Activated CD8-positive, alpha-beta memory T cell treated with anti-CD3 and anti-CD28 coated beads for 4 hours (primary cell): ENCODE data around the gene MACO1.

Source experiments
- DNase-seq, 2 donors: peaks; one replicate each; pipeline ENCODE4 v3.0.0-alpha.2; 2020; ENCODE audit warnings: low read depth in 2 of 2

The MACO1 gene

DNA sequence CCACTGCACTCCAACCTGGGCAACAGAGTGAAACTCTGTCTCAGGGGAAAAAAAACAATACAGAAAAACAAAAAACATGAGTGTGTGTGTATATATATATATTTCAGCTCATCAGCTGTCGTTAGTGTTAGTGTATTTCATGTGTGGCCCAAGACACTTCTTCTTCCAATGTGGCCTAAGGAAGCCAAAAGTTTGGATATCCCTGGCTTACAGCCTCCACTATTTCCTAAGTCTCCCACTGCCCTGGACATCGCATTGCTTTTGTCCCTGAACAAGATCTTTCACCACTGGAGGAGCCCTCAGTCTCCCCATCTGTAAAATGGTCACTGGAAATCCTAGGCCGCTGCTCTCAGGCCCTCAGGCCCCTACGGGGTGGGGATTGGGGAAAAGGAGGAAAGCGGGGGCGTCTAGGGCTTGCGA, 112.3 kb downstream of the MACO1 start:
- no peak for DNase-seq

DNA sequence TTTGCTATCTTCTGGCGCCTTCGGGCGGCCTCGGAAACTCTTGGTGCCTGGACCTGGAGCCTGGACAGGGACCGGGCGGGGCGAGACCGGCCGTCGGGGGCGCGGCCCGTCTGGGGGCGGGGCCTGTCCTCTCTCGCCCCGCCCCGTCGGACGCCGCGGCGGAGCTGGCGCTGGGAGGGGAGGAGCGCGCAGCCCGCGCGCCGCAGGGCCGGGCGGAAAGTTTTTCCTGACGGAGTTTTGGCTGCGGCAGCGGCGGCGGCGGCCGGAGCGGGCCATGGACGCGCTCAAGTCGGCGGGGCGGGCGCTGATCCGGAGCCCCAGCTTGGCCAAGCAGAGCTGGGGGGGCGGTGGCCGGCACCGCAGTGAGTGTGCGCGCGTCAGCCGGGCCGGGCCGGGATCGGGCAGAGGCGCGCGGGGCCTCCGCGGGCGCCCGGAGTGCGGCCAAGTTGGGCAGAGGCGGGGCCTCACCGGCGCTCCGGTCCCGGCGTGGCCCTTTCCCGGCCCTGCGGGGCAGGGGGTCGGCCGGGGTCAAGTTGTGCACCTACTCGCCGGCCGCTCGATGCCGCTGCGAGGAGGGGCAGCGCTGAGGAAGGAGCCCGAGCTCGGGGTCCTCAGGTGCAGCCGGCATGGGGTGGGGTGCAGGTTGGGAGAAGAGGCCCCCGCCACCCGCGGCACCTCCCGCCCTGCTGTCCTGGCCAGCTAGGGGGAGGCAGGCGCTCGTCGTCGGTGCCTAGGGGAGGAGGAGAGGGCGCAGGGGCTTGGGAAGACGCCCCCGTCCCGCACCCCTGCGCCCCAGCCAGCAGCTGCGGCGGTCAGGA, 112.9 kb downstream of the MACO1 start, which contains the start of gene LDLRAP1:
Gene LDLRAP1, plus strand, starts transcription at position 182 of the 818 bp plus-strand sequence. Its CDS starts 93 bp downstream, at position 275.
- peak; percentile 15 to 25 for DNase-seq

DNA sequence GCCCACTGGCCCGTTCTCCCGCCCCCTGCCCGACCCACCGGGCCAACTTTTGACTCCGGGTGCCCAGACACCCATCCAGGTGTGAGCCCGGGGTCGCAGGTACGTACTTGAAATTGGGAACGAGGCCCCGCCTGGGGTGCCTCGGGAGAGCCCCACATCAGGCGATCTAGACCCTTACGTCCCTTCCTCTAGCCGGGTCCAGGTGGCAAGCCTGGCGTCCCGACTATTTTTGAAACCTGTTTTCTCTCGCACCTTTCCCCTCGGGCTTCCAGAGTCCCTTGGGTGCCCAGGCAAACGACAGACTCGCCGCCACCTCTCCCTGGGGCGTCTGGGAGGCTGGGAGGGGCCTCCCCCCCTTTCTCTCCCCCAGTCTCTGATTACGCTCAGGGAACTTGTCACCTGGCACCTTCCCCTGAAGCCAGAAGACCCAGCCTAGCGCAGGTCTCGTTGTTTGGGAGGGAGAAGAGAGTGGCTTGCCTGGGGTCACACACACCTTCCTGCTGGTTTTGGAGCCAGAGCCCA, 113.6 kb downstream of the MACO1 start:
- DNase-seq = no peak

DNA sequence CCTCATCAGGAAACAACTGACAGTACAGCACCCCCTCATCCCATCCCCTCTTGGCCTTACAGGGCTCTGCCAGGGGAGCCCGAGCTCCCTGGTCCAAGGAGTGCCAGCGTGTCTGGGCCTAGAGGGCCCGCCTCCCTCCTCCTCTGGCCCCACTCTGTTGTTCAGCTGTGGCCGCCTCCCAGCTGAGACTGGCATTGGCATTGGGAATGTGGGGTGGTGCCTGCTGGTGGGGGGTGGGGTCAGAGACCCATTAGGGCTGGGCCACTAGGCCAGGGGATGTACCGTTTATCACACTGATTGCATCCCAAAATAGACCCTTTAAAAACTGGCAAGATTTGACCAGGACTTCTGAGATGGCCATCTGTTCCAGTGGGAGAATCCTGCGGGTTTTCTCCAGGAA, 114.1 kb downstream of the MACO1 start:
- no peak for DNase-seq

DNA sequence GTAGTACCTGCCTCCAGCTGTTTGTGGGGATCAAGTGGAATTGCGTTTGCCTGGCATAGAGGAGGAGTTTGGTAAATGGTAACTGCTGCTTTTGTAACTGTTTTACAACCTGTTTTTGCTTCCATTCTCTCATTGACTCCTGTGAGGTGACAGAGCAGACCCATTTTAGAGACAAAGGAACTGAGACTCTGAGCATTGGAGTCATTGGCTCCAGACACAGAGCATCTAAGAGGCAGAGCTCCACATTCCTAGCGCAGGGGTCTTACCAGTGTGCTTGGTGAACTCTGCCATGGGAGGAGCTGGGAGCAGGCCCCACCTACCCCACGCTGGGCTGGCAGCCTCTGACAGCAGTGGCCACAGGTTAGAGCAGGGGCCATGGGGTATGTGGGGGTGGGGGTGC, 115.1 kb downstream of the MACO1 start:
- no peak for DNase-seq

DNA sequence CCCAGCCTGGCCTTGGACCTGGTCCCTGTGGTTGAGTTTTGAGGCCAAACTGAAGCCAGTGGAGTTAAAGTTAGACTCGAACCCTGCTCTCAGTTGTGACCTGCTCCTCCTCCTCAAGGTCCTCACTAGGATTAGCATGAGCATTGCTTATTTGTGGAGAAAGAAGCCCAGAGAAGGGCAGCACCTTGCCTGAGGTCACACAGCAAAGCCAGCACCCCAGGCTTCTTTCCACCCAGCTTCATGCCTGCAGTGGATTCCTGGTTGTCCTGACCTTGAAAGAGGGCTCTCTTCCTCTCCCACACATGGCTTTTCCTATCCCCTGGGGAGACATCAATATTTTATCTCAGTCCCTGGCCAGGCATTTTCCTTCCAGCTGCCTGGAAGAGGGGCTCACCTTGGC, 115.5 kb downstream of the MACO1 start:
- DNase-seq = no peak

DNA sequence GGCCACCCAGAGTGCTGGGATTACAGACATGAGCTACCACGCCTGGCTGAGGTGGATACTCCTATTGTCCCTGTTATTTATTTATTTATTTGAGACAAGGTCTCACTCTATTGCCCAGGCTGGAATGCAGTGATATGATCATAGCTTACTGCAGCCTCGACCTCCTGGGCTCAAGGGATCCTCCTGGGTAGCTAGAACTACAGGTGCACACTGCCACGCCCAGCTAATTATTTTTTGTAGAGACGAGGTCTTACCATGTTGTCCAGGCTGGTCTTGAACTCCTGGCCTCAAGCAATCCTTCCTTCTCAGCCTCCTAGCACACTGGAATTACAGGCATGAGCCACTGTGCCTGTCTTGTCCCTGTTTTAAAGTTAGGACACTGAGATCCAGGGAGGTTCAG, 117.9 kb downstream of the MACO1 start:
- DNase-seq = no peak

DNA sequence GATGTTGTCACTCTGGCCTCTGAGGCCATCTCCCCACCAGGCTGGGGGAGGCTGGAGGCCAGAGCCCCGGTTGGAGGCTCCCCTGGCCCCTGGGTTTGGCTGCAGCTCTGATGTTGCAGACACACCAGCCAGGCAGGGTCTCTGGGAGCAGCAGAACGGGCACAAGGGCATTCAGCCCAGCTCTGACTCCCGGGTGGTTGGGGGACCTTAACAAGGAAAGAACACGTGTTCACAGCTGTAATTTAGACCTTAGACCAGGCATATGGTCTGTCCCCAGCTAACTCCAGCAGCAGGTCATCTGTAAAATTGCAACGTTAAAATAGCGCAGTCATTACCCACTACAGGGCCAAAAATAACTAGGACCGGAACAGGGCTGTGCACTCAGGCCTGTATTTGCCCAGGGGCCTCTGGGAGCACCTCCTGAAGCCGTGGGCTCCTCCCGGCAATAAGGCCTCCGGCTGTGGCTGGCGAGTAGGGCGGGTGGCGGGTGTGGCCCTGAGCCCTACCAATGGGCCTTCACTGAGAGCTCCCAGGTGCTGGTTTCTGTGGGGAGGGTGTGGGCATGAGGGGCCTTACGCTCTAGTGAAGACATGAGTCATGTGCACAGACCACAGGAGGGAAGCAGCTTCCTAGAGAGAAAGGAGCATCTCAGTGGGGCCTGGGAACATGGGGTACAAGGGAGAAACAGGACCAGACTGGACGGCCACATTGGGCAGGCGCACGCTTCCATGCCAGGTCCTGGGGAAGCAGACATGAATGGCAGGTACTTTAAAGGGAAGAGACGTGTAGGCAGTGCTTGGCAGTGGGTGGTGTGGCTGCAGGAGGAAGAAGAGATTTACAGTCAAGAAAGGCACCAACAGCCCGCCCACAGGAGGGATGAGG, 118.8 kb downstream of the MACO1 start:
- DNase-seq = peak; percentile 44 to 67
